Parathyroid adenoma (tissue), 2 donors: ENCODE results near the gene DPF3.

Experiments
- H2AFZ ChIP-seq: fragments of 300-600 bp; sonication (generic); one replicate; pipeline ENCODE4 v1.7.0; 2017; ENCODE audit warnings: antibody characterized with exemption, mild to moderate bottlenecking
- H3K27ac ChIP-seq: fragments of 300-600 bp; sonication (generic); one replicate; pipeline ENCODE4 v1.7.0; 2017
- H3K27me3 ChIP-seq: fragments of 300-600 bp; sonication (generic); one replicate; pipeline ENCODE4 v1.7.0; 2017; ENCODE audit warnings: low read length; ENCODE audit not compliant: control insufficient read depth, insufficient read depth
- H3K36me3 ChIP-seq: fragments of 300-600 bp; sonication (generic); one replicate; pipeline ENCODE4 v1.7.0; 2017; ENCODE audit warnings: low read length; ENCODE audit not compliant: control insufficient read depth, insufficient read depth
- H3K4me1 ChIP-seq: fragments of 300-600 bp; sonication (generic); one replicate; pipeline ENCODE4 v1.7.0; 2017; ENCODE audit warnings: control low read depth
- H3K4me2 ChIP-seq: fragments of 300-600 bp; sonication (generic); one replicate; pipeline ENCODE4 v1.7.0; 2017; ENCODE audit warnings: low read length
- H3K4me3 ChIP-seq: fragments of 300-600 bp; sonication (generic); one replicate; pipeline ENCODE4 v1.7.0; 2017; ENCODE audit warnings: low read depth, low read length
- H3K79me2 ChIP-seq: fragments of 300-600 bp; sonication (generic); one replicate; pipeline ENCODE4 v1.7.0; 2017; ENCODE audit warnings: control low read depth
- H3K9ac ChIP-seq: fragments of 300-600 bp; sonication (generic); one replicate; pipeline ENCODE4 v1.7.0; 2017; ENCODE audit warnings: mild to moderate bottlenecking
- H3K9me3 ChIP-seq: fragments of 300-600 bp; sonication (generic); one replicate; pipeline ENCODE4 v1.7.0; 2017; ENCODE audit warnings: low read length; ENCODE audit not compliant: control insufficient read depth
- TF ChIP-seq, protein P1 (sequence below): fragments of 300-600 bp; sonication (generic); IDR thresholded peaks from one replicate; pipeline ENCODE4 v1.7.0; 2017; ENCODE audit warnings: antibody characterized with exemption, mild to moderate bottlenecking
- donor health status: primary hyperparathyroidism.

Gene DPF3

DNA sequence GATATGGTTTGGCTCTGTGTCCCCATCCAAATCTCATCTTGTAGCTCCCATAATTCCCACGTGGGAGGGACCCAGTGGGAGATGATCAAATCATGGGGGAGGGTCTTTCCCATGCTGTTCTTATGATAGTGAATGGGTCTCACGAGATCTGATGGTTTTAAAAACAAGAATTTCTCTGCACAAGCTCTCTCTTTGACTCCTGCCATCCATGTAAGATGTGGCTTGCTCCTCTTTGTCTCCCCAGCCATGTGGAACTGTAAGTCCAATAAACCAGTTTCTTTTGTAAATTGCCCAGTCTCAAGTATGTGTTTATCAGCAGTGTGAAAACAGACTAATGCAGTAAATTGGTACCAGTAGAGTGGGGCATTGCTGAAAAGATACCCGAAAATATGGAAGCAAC is 146.2 kb downstream of the DPF3 start:
- Histone ChIP-seq H3K27ac (no peak overlapping the region), H3K4me3 (no peak overlapping the region), H3K9ac (no peak overlapping the region), H3K9me3 (no peaks in the 10 kb centered on the region), H3K27me3 (no peaks in the 10 kb centered on the region), H2AFZ (no peak overlapping the region), H3K79me2 (no peaks in the 10 kb centered on the region), H3K4me2 (no peak overlapping the region), H3K4me1 (no peaks in the 10 kb centered on the region), H3K36me3 (no peaks in the 10 kb centered on the region)
- TF ChIP-seq, protein P1, sequence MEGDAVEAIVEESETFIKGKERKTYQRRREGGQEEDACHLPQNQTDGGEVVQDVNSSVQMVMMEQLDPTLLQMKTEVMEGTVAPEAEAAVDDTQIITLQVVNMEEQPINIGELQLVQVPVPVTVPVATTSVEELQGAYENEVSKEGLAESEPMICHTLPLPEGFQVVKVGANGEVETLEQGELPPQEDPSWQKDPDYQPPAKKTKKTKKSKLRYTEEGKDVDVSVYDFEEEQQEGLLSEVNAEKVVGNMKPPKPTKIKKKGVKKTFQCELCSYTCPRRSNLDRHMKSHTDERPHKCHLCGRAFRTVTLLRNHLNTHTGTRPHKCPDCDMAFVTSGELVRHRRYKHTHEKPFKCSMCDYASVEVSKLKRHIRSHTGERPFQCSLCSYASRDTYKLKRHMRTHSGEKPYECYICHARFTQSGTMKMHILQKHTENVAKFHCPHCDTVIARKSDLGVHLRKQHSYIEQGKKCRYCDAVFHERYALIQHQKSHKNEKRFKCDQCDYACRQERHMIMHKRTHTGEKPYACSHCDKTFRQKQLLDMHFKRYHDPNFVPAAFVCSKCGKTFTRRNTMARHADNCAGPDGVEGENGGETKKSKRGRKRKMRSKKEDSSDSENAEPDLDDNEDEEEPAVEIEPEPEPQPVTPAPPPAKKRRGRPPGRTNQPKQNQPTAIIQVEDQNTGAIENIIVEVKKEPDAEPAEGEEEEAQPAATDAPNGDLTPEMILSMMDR = no peak

DNA sequence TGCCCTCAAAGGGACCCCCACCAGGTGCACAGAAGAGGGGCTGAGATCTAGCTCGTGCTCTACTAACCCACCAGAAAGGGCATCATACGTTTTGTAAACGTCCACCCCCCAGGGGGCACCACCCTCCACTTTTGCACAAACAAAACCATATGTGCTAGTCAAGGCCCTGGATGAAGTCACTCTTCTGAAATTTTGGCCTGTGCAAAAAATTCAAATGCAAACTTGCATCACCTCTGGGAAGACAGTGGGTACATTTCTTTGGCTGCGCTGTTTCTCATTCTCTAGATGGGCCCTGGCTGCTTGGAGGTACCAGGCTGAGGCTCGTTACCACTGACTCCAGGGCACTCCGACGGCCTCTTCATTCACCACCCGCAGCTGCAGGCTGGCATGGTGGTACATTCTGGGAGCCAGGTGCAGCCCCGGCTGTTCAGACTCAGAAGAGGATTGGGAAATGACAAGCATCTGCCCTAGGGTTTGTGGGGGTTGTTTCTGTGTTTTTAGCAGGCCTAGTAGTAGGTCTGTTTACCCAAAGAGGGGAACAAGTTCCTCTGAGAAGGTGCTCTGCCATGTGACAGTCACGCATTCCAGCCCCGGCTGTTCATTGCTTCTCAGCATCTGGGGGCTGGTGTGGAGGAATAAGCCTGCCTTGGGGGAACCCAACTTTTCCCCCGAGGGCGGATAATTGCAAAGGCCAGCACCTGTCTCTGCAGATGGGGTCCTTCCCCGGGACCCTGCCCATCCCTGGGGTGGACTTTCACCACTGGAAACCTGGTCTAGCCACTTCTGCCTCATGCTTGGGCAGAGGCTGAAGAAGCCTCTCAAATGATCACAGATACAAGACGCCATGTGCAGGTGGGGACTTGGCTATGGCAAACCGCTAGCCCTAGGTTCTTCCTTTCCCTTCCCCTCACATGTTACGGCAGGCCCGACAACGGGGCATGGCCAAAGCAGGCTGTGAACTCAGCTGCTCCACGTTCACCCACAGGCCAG is 147.6 kb downstream of the DPF3 start:
- TF ChIP-seq, protein P1 = no peak
- H3K4me1 ChIP-seq = no peaks in the 10 kb centered on the region
- H3K9ac ChIP-seq = no peak overlapping the region
- no peak overlapping the region for H3K4me2 ChIP-seq
- H3K36me3 ChIP-seq = no peaks in the 10 kb centered on the region
- no peak overlapping the region for H3K4me3 ChIP-seq
- H3K9me3 ChIP-seq = no peaks in the 10 kb centered on the region
- H3K27ac ChIP-seq = no peak overlapping the region
- no peaks in the 10 kb centered on the region for H3K79me2 ChIP-seq
- H3K27me3 ChIP-seq = no peaks in the 10 kb centered on the region
- no peak overlapping the region for H2AFZ ChIP-seq

DNA sequence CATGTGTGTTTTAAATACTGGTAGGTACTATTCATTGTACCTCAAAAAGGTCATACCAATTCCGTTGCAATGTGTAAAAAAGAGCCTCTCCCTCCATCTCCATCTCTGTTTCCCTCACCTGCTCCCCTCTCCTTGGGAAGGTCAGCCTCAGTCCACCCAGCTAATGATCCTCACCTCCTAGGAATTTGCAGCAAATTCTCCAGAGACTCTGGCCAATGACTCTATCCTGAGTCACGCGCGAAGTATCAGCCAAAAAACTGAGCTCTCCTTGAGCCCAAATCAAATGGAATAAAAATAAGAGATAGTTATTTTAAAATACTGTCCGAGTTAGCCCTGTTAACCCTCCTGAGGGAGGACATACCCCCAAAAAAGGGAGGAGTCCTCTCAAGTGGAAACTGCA is 148.4 kb downstream of the DPF3 start:
- no peak overlapping the region for H2AFZ ChIP-seq
- no peak overlapping the region for H3K27ac ChIP-seq
- H3K27me3 ChIP-seq = no peaks in the 10 kb centered on the region
- no peak overlapping the region for H3K4me2 ChIP-seq
- H3K4me1 ChIP-seq = no peaks in the 10 kb centered on the region
- no peaks in the 10 kb centered on the region for H3K9me3 ChIP-seq
- TF ChIP-seq, protein P1 = no peak
- H3K36me3 ChIP-seq = no peaks in the 10 kb centered on the region
- H3K9ac ChIP-seq = no peak overlapping the region
- no peak overlapping the region for H3K4me3 ChIP-seq
- no peaks in the 10 kb centered on the region for H3K79me2 ChIP-seq

DNA sequence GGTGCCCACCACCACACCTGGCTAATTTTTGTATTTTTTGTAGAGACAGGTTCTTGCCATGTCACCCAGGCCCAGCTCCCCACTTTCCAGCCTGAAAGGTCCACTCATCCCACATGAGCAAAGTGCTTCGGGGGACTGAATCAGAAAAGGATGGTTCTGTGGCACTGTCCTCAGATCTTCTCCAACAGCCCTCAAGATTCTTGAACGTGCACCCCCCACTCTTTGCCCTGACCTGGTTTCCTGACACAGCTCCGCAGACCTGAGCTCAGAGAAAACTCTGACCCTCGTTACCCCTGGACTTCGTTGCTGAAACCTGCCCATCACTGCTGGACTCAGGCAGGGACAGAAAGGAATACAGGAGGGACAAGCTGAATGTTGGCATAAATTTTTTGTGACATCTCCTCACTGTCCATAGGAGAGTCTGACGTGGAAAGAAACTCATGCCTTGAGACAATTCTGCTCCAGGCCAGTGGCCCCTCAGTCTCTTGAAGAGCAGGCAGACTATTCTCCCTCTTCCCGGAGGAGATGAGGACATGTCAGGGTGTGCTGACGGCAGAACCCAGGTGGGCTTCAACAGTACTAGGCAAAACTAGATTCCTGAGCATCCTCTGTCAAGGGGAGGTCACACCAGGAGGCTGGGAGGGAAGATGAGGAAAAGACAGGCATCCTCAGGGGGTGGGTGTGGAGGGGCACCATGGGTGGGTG is 149.3 kb downstream of the DPF3 start:
- Histone ChIP-seq H3K4me3 (no peak overlapping the region), H3K4me1 (no peaks in the 10 kb centered on the region), H3K4me2 (no peak overlapping the region), H3K79me2 (no peaks in the 10 kb centered on the region), H2AFZ (no peak overlapping the region), H3K9me3 (no peaks in the 10 kb centered on the region), H3K9ac (no peak overlapping the region), H3K36me3 (no peaks in the 10 kb centered on the region), H3K27ac (no peak overlapping the region), H3K27me3 (no peaks in the 10 kb centered on the region)
- TF ChIP-seq, protein P1 = no peak
